Panc1 (cell line): ENCODE results near the gene MRPL43.

Experiments used
- CTCF ChIP-seq: fragments of 450-650 bp; IDR thresholded peaks from 2 replicates; pipeline ENCODE4 v1.5.1; 2017; ENCODE audit warnings: mild to moderate bottlenecking
- SIN3A ChIP-seq: IDR thresholded peaks from 2 replicates; pipeline ENCODE4 v1.6.1; 2012; ENCODE audit warnings: low read depth, mild to moderate bottlenecking, low read length, moderate library complexity, borderline replicate concordance; ENCODE audit not compliant: insufficient read depth
- TCF7L2 ChIP-seq: IDR thresholded peaks from 2 replicates; pipeline ENCODE4 v1.6.1; 2011; ENCODE audit warnings: mild to moderate bottlenecking, low read depth, low read length, inconsistent platforms

- TF ChIP-seq CTCF (no peak), TCF7L2 (no peak; the same call in 1 of the 2 replicates), SIN3A (no peak)
These were observed 44.0 kb upstream of the MRPL43 start, which contains the start of the genes PDZD7 and SFXN3 for GRCh38 chr10:101031128-101031795.
